ENCODE results near the gene GLRA3. TPM values are rescaled to one million over a fixed set of nuclear protein-coding genes. Genes with fewer than 3 reads are reported as not detected.

The GLRA3 gene
- total RNA-seq, 2 donors from 2014 or later, result not detected

Other genes starting within 250 kb of the GLRA3 start
- gene ADAM29, start 89.1 kb upstream of the GLRA3 start, total RNA-seq, result not detected